HG03097 (cell line): ENCODE data around the gene ICAM1.
"Not testable (repeated sequence)": the region's sequence is repeated elsewhere in the genome, so short reads cannot be mapped to it uniquely, and the experiment has no call there.

Source experiments
- ATAC-seq: cut with Tn5 transposase; IDR thresholded peaks from one replicate; pipeline ENCODE4 v1.9.1; 2021; ENCODE audit not compliant: unreplicated experiment, low FRiP score

ICAM1 gene

GRCh38 chr19:10241826-10242449 lies 29.0 kb upstream of the ICAM1 start:
- ATAC-seq = not testable (repeated sequence)

- ATAC-seq = no peak
Measured at GRCh38 chr19:10243606-10244005, 27.3 kb upstream of the ICAM1 start.

- ATAC-seq = no peak
Measured at GRCh38 chr19:10245189-10245939, 25.6 kb upstream of the ICAM1 start.

GRCh38 chr19:10246511-10246910 lies 24.4 kb upstream of the ICAM1 start:
- ATAC-seq = no peak

- ATAC-seq = peak; percentile 89
Measured at GRCh38 chr19:10251792-10252694, 18.9 kb upstream of the ICAM1 start, which contains the start of gene MRPL4. Gene MRPL4, plus strand, starts transcription at chr19:10252214. Its CDS starts 40 bp downstream, at chr19:10252254.

GRCh38 chr19:10252707-10253106 lies 18.2 kb upstream of the ICAM1 start:
- no peak for ATAC-seq

GRCh38 chr19:10254244-10254643 lies 16.7 kb upstream of the ICAM1 start:
- ATAC-seq = no peak

GRCh38 chr19:10255358-10255757 lies 15.6 kb upstream of the ICAM1 start:
- ATAC-seq = no peak

- ATAC-seq = no peak
Measured at GRCh38 chr19:10256551-10256950, 14.4 kb upstream of the ICAM1 start.

- no peak for ATAC-seq
Measured at GRCh38 chr19:10256970-10257615, 13.8 kb upstream of the ICAM1 start.

- no peak for ATAC-seq
Measured at GRCh38 chr19:10258080-10258710, 12.7 kb upstream of the ICAM1 start.

GRCh38 chr19:10259162-10259905 lies 11.6 kb upstream of the ICAM1 start:
- no peak for ATAC-seq

GRCh38 chr19:10260141-10260584 lies 10.8 kb upstream of the ICAM1 start:
- ATAC-seq = no peak

- ATAC-seq = no peak
Measured at GRCh38 chr19:10262771-10263170, 8.1 kb upstream of the ICAM1 start.

- no peak for ATAC-seq
Measured at GRCh38 chr19:10266706-10267105, 4.2 kb upstream of the ICAM1 start.

GRCh38 chr19:10268071-10268470 lies 2.8 kb upstream of the ICAM1 start:
- no peak for ATAC-seq

- peak; percentile 30 for ATAC-seq
Measured at GRCh38 chr19:10269333-10270179, 1.4 kb upstream of the ICAM1 start.

GRCh38 chr19:10270180-10270615 lies 722 bp upstream of the ICAM1 start:
- peak; percentile 36 for ATAC-seq
